ENCODE results near the gene ATP1B1. TPM values are rescaled to one million over a fixed set of nuclear protein-coding genes. Genes with fewer than 3 reads are reported as not detected.

Gene ATP1B1
- total and polyA plus RNA-seq, 2 of the 13 experiments (the other 11 are each of a cell fraction or from before 2014, with no cell fraction given), result 134 to 135 TPM

GRCh38 chr1:169122976-169123375 is 16.5 kb downstream of the ATP1B1 start:
- H3K9ac ChIP-seq (ENCODE audit: insufficient read depth, low read depth, low read length), result no peak overlapping the region
- no peak for FAIRE-seq
- ChIA-PET CTCF (ENCODE audit: low intra/inter-chr PET ratio, low total read pairs) (no interaction called here), POLR2A (no interaction called here)
- H3K79me2 ChIP-seq (ENCODE audit: insufficient read depth, low read length), result peaks cover 58% of the 10 kb centered on the region
- intact Hi-C loops (cut with micrococcal nuclease; ENCODE audit: unreplicated experiment), result no loop called here
- ATAC-seq, result no peak
- peaks cover 31 to 88% of the 10 kb centered on the region in 2 experiments for H3K36me3 ChIP-seq (replicated peaks in 1 of 2; ENCODE audit: control insufficient read depth in 1 of 2, insufficient read depth in 2 of 2, low read length in 2 of 2)
- H2AFZ ChIP-seq (ENCODE audit: low read length), result no peak overlapping the region
- WGBS (ENCODE audit: low lambda C conversion rate), result 98% methylated on average over 6 of the region's 6 CpGs
- no peak for DNase-seq (ENCODE audit: low spot score)
- H4K20me1 ChIP-seq (ENCODE audit: insufficient read depth, low read length), result peaks cover 41% of the 10 kb centered on the region
- no peak overlapping the region for H3K4me3 ChIP-seq (replicated peaks in 1 of 3; ENCODE audit: insufficient read depth in 1 of 3, low read depth in 2 of 3, low read length in 3 of 3)
- H3K4me2 ChIP-seq (ENCODE audit: low read depth, low read length), result no peak overlapping the region
- in situ Hi-C loops (cut with HindIII; ENCODE audit: extremely low pct_ligation_motif_present, low pct_unique_long_range_greater_than_20kb), result loop anchor here (10.0 kb wide), 1 partner anchor 222 kb away; no protein-coding TSS in a partner anchor
- no TSS peak for BruUV-seq (replicated peaks)
- no peaks in the 10 kb centered on the region for H3K27me3 ChIP-seq (ENCODE audit: control insufficient read depth in 1 of 2, insufficient read depth in 2 of 2, low read length in 2 of 2)
- no peak overlapping the region for H3K27ac ChIP-seq (ENCODE audit: extremely low read length, insufficient read depth, low read length)
- H3K9me3 ChIP-seq (ENCODE audit: low read length), result no peaks in the 10 kb centered on the region
- TF ChIP-seq YEATS2 (CRISPR knock-in tag; IDR thresholded peaks at IDR 0.05; ENCODE audit: borderline replicate concordance) (no peak), ZBTB14 (CRISPR knock-in tag; IDR thresholded peaks at IDR 0.05) (no peak), RBM22 (optimal IDR thresholded peaks at IDR 0.05; ENCODE audit: low read length) (peak; percentile 27), ZBTB4 (CRISPR knock-in tag; IDR thresholded peaks at IDR 0.05; ENCODE audit: borderline replicate concordance) (no peak), POLR2AphosphoS2 (IDR thresholded peaks at IDR 0.05; ENCODE audit: low read depth, low read length) (0 out of 2 replicates have a peak, but pooled peaks have one; percentile 60)
- peaks cover 38% of the 10 kb centered on the region for H3K4me1 ChIP-seq (ENCODE audit: insufficient read depth, low read length)
